IMR-90 (cell line): ENCODE measurements around the gene PIGU. TPM values are rescaled to one million over a fixed set of nuclear protein-coding genes. Genes with fewer than 3 reads are reported as not detected.

Experiments
- ATAC-seq: fragments of 200-7000 bp; cut with Tn5 transposase; 2 replicates; pipeline ENCODE4 v1.9.1; 2020; ENCODE audit warnings: low read depth, mild to moderate bottlenecking, moderate library complexity
- BruUV-seq: library from RNA; stranded (reverse); fragments of 400-500 nt; replicated peaks from 2 replicates; lab custom pipeline; 2021; lab: Mats Ljungman, UMichigan
- CTCF ChIA-PET: fragments of 300-600 bp; formaldehyde crosslinking; extraction: SDS; loops from one replicate; lab custom pipeline; 2021; ENCODE audit warnings: antibody characterized with exemption; lab: Yijun Ruan, JAX
- POLR2A ChIA-PET: fragments of 300-600 bp; sonication (Branson Sonifier 250); formaldehyde crosslinking; loops from one replicate; lab custom pipeline; 2022; ENCODE audit warnings: antibody characterized with exemption; ENCODE audit not compliant: unreplicated experiment; lab: Charles Lee
- DNase-seq: peaks from one replicate; pipeline ENCODE4 v3.0.0; 2013
- H2AFZ ChIP-seq: replicated peaks from 2 replicates; pipeline ENCODE3; 2013; ENCODE audit warnings: low read length, mild to moderate bottlenecking; ENCODE audit not compliant: poor library complexity
- H2AK5ac ChIP-seq: 2 replicates; pipeline ENCODE4 v1.6.1; 2013; ENCODE audit warnings: low read depth, low read length, inconsistent platforms
- H2AK9ac ChIP-seq: replicated peaks from 2 replicates; pipeline ENCODE3; 2013; ENCODE audit warnings: mild to moderate bottlenecking, low read depth, low read length, moderate library complexity; ENCODE audit not compliant: poor library complexity
- H2BK120ac ChIP-seq: 2 replicates; pipeline ENCODE4 v1.6.1; 2013; ENCODE audit warnings: low read depth, low read length, inconsistent platforms
- H2BK15ac ChIP-seq: 3 replicates; pipeline ENCODE4 v1.6.1; 2013; ENCODE audit warnings: low read depth, low read length, inconsistent platforms
- H2BK20ac ChIP-seq: 2 replicates; pipeline ENCODE4 v1.6.1; 2013; ENCODE audit warnings: low read depth, mild to moderate bottlenecking, inconsistent platforms, low read length, moderate library complexity
- H2BK5ac ChIP-seq: 2 replicates; pipeline ENCODE4 v1.6.1; 2013; ENCODE audit warnings: mild to moderate bottlenecking, low read depth, low read length, inconsistent platforms; ENCODE audit not compliant: poor library complexity, severe bottlenecking
- H3K14ac ChIP-seq: replicated peaks from 2 replicates; pipeline ENCODE4 v1.6.1; 2013; ENCODE audit warnings: low read depth, low read length, inconsistent platforms
- H3K18ac ChIP-seq: 2 replicates; pipeline ENCODE4 v1.6.1; 2013; ENCODE audit warnings: low read depth, low read length, control low read depth
- H3K23ac ChIP-seq: 2 replicates; pipeline ENCODE4 v1.6.1; 2013; ENCODE audit warnings: low read depth, low read length, inconsistent platforms
- H3K27ac ChIP-seq: 2 replicates; pipeline ENCODE4 v1.5.1; 2013; ENCODE audit warnings: mild to moderate bottlenecking, control low read depth, low read length; ENCODE audit not compliant: insufficient read depth
- H3K27me3 ChIP-seq: 2 replicates; pipeline ENCODE4 v1.6.1; 2013; ENCODE audit warnings: low read length; ENCODE audit not compliant: control insufficient read depth, insufficient read depth
- H3K36me3 ChIP-seq: 2 replicates; pipeline ENCODE4 v1.6.1; 2013; ENCODE audit warnings: low read length, mixed read lengths; ENCODE audit not compliant: control insufficient read depth, insufficient read depth
- H3K4ac ChIP-seq: 2 replicates; pipeline ENCODE4 v1.6.1; 2013; ENCODE audit warnings: low read depth, low read length, inconsistent platforms
- H3K4me1 ChIP-seq: 2 replicates; pipeline ENCODE4 v1.6.1; 2013; ENCODE audit warnings: low read length, mixed read lengths; ENCODE audit not compliant: control insufficient read depth, insufficient read depth
- H3K4me2 ChIP-seq: 2 replicates; pipeline ENCODE4 v1.6.1; 2013; ENCODE audit warnings: low read depth, mild to moderate bottlenecking, control low read depth, low read length, moderate library complexity
- H3K4me3 ChIP-seq: 2 replicates; pipeline ENCODE4 v1.5.1; 2013; ENCODE audit warnings: low read depth, mild to moderate bottlenecking, control low read depth, low read length, moderate library complexity; ENCODE audit not compliant: insufficient read depth
- H3K56ac ChIP-seq: 2 replicates; pipeline ENCODE4 v1.6.1; 2013; ENCODE audit warnings: low read length, inconsistent platforms; ENCODE audit not compliant: insufficient read depth; ENCODE audit errors: extremely low read depth
- H3K79me1 ChIP-seq, 2 experiments: 2 replicates each; pipeline ENCODE4 v1.6.1; 2013; ENCODE audit warnings: low read length in 2 of 2, inconsistent platforms in 1 of 2, low read depth in 1 of 2
- H3K9ac ChIP-seq: 2 replicates; pipeline ENCODE4 v1.6.1; 2013; ENCODE audit warnings: low read depth, low read length, control low read depth
- H3K9me1 ChIP-seq: 2 replicates; pipeline ENCODE4 v1.6.1; 2013; ENCODE audit warnings: low read length, inconsistent platforms; ENCODE audit not compliant: insufficient read depth
- H3K9me3 ChIP-seq: 2 replicates; pipeline ENCODE4 v1.6.1; 2013; ENCODE audit warnings: low read length; ENCODE audit not compliant: control insufficient read depth, insufficient read depth
- H4K20me1 ChIP-seq: 2 replicates; pipeline ENCODE4 v1.6.1; 2013; ENCODE audit warnings: low read length, inconsistent platforms; ENCODE audit not compliant: insufficient read depth
- H4K5ac ChIP-seq: 2 replicates; pipeline ENCODE4 v1.6.1; 2013; ENCODE audit warnings: mild to moderate bottlenecking, low read depth, low read length, control low read depth
- H4K8ac ChIP-seq, 2 experiments: 2 replicates each; pipeline ENCODE4 v1.6.1; 2013; ENCODE audit warnings: low read depth in 2 of 2, low read length in 2 of 2, control low read depth in 1 of 2, inconsistent platforms in 1 of 2
- H4K91ac ChIP-seq: 2 replicates; pipeline ENCODE4 v1.6.1; 2013; ENCODE audit warnings: low read depth, low read length, inconsistent platforms; ENCODE audit not compliant: insufficient read depth
- CEBPB ChIP-seq: IDR thresholded peaks from 2 replicates; pipeline ENCODE4 v1.6.1; 2012; ENCODE audit warnings: low read depth, low read length, improper control_type of control experiment
- FOS ChIP-seq: fragments of 150-350 bp; IDR thresholded peaks from 2 replicates; pipeline ENCODE4 v1.6.1; 2016; ENCODE audit warnings: low read depth, low read length
- NFE2L2 ChIP-seq: fragments of 150-350 bp; IDR thresholded peaks from 2 replicates; pipeline ENCODE4 v1.6.1; 2016; ENCODE audit warnings: low read depth, mild to moderate bottlenecking, low read length
- POLR2A ChIP-seq: IDR thresholded peaks from 2 replicates; pipeline ENCODE4 v1.6.1; 2012; ENCODE audit warnings: mild to moderate bottlenecking, low read depth, low read length
- RFX5 ChIP-seq: IDR thresholded peaks from 2 replicates; pipeline ENCODE4 v1.8.0; 2012; ENCODE audit warnings: low read depth, mild to moderate bottlenecking, low read length, moderate library complexity
- WGBS, 2 experiments: methylation state at CpG; one replicate each; pipeline versions ENCODE4 v1.1.5 to v1.1.7; 2013; ENCODE audit warnings: missing lambda C conversion rate in 2 of 2; ENCODE audit not compliant: insufficient read length in 1 of 2; ENCODE audit errors: extremely low coverage in 2 of 2; 5-methylcytosine and 5-hydroxymethylcytosine counted together
- dilution Hi-C: fragments of 300-500 bp; cut with HindIII; formaldehyde crosslinking; loops from one replicate; pipeline ENCODE4 v1.14.3; 2018; ENCODE audit warnings: low sequenced_read_pairs; ENCODE audit not compliant: unreplicated experiment
- in situ Hi-C: fragments of 300-500 bp; cut with MboI; formaldehyde crosslinking; loops from 3 replicates; pipeline ENCODE4 v1.14.3; 2019; ENCODE audit warnings: low sequenced_read_pairs, inconsistent platforms, mixed read lengths
- intact Hi-C: fragments of 100-400 bp; cut with micrococcal nuclease; formaldehyde crosslinking; loops from 2 replicates; pipeline ENCODE4 v1.10.0; 2022
- polyA plus RNA-seq, 3 experiments: library from polyadenylated mRNA; depleted of rRNA; stranded (reverse); fragments of >200 nt; gene quantifications; 2 replicates each; pipeline ENCODE4 v1.2.3, GENCODE V29; 2012; ENCODE audit warnings: low replicate concordance in 1 of 3
- total RNA-seq: library from RNA; depleted of rRNA; stranded (reverse); fragments of >200 nt; gene quantifications from 2 replicates; pipeline ENCODE4 v1.2.3, GENCODE V29; 2012

PIGU gene
- total and polyA plus RNA-seq, 2 of the 4 experiments (the other 2 are of a cell fraction) = 11.1 to 31.1 TPM

DNA sequence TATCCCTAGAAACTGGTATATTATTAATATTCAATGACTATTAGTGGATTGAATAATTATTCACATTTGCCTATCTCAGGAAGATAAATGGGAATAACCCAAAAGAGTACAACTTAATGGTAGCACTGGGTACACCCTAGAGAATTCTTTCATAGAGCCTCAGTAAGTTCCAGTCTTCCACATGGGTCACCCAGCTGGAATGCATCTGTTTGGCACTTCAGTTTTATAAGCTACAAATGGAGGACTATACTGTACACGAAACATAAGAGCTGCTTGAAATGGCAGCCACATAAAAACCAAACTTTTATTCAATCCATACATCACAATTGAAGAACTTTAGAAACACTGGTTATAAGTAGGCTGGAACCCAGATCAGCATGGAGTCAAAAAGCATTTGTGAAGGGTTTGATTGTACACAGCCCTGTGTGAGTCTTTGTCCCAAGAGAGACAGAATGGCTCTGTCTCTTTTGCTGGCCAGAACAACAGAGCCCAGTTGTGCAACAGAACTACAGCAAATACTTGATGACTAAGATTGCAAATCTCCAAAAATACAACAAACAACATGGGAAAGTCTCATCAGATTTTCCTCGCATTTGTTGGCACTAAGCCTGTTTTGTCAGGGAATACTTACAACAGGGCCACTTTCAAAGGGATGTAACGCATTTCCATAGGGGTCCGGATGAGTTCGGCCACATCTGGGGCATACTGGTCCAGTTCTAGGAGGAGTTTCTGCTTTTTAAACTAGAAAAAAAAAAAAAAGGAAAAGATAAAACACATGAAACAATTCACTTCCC is 39.5 kb downstream of the PIGU start:
- peak overlapping the region; percentile 98 for H3K18ac ChIP-seq
- H3K14ac ChIP-seq = no peak overlapping the region; the same call in 1 of the 2 replicates
- peak overlapping the region; percentile 82 for H3K4ac ChIP-seq
- peak; percentile 80 for DNase-seq
- peak overlapping the region; percentile 89; the same call in 1 of the 2 replicates for H2BK20ac ChIP-seq
- TF ChIP-seq RFX5 (no peak), FOS (peak; percentile 42; the same call in 1 of the 2 replicates), POLR2A (no peak), CEBPB (peak; percentile 97), NFE2L2 (no peak)
- H2AK5ac ChIP-seq = peak overlapping the region; percentile 83; the same call in 1 of the 2 replicates
- peaks cover 3% of the 10 kb centered on the region; the same call in 1 of the 2 replicates for H3K9me1 ChIP-seq
- H3K56ac ChIP-seq = no peak overlapping the region
- no peaks in the 10 kb centered on the region for H3K9me3 ChIP-seq
- peak overlapping the region; percentile 88; the same call in 1 of the 2 replicates for H4K91ac ChIP-seq
- H4K8ac ChIP-seq = peak overlapping the region in 1 of 2 experiments; percentile 58; a peak in 1 of 4 replicates
- no peak overlapping the region for H3K9ac ChIP-seq
- H4K5ac ChIP-seq = no peak overlapping the region; the same call in 1 of the 2 replicates
- 0 out of 3 replicates have a peak overlapping the region, but pooled peaks have one; percentile 9 for H2BK15ac ChIP-seq
- CTCF ChIA-PET = no interaction called here
- BruUV-seq = no TSS peak
- POLR2A ChIA-PET = no interaction called here
- no peak overlapping the region for H2AFZ ChIP-seq
- H2BK120ac ChIP-seq = peak overlapping the region; percentile 87
- H2AK9ac ChIP-seq = peak overlapping the region; percentile 77
- H3K4me3 ChIP-seq = no peak overlapping the region
- peak overlapping the region; percentile 76 for H2BK5ac ChIP-seq
- H3K27me3 ChIP-seq = no peaks in the 10 kb centered on the region
- peak overlapping the region; percentile 29; the same call in 1 of the 2 replicates for H3K23ac ChIP-seq
- in situ Hi-C loops = no loop called here
- ATAC-seq = peak; percentile 89
- peaks cover 4% of the 10 kb centered on the region for H3K36me3 ChIP-seq
- no peaks in the 10 kb centered on the region for H4K20me1 ChIP-seq
- intact Hi-C loops = no loop called here
- 0 out of 4 replicates have a peak, but pooled peaks cover 0 to 3% of the 10 kb centered on the region in 2 experiments for H3K79me1 ChIP-seq
- H3K4me2 ChIP-seq = peak overlapping the region; percentile 30
- WGBS, 2 experiments = 100% methylated on average over 1 of the region's 5 CpGs; no CpG with 5 or more reads in 1 of the 2 experiments
- peak overlapping the region; percentile 85; the same call in 1 of the 2 replicates for H3K27ac ChIP-seq
- dilution Hi-C loops = no loop called here
- peaks cover 6% of the 10 kb centered on the region for H3K4me1 ChIP-seq
